ENCODE data around the gene YIPF2. TPM values are rescaled to one million over a fixed set of nuclear protein-coding genes. Genes with fewer than 3 reads are reported as not detected.

YIPF2 gene
- total RNA-seq, 2 donors from 2014 or later: 47.0 to 47.9 TPM

GRCh38 chr19:10927730-10928562, 493 bp downstream of the YIPF2 start:
- peaks cover 27% of the 10 kb centered on the region for H3K4me1 Mint-ChIP-seq (ENCODE audit: low read depth)
- peak in 1 of 2 donors; percentile 15 for DNase-seq
- peak; percentile 1 to 42 for ATAC-seq (replicated peaks in 1 of 2)
- H3K9me3 Mint-ChIP-seq: no peaks in the 10 kb centered on the region
- peak overlapping the region; percentile 91 for H3K27ac Mint-ChIP-seq
- H3K27me3 Mint-ChIP-seq (ENCODE audit: low read depth): no peaks in the 10 kb centered on the region
- peak overlapping the region; percentile 93 to 94 for H3K4me3 Mint-ChIP-seq
- H3K36me3 Mint-ChIP-seq (ENCODE audit: insufficient read depth in 2 of 2): peaks cover 0 to 5% of the 10 kb centered on the region in 2 donors

GRCh38 chr19:10924597-10924996, 3.8 kb downstream of the YIPF2 start:
- DNase-seq: no peak
- peak overlapping the region; percentile 40 for H3K27ac Mint-ChIP-seq
- H3K9me3 Mint-ChIP-seq: no peaks in the 10 kb centered on the region
- H3K4me1 Mint-ChIP-seq (ENCODE audit: low read depth): peaks cover 14% of the 10 kb centered on the region
- H3K36me3 Mint-ChIP-seq (ENCODE audit: insufficient read depth in 2 of 2): peaks cover 0 to 2% of the 10 kb centered on the region in 2 donors
- H3K27me3 Mint-ChIP-seq (ENCODE audit: low read depth): no peaks in the 10 kb centered on the region
- H3K4me3 Mint-ChIP-seq: no peak overlapping the region
- ATAC-seq (replicated peaks in 1 of 2): no peak

- Mint-ChIP-seq H3K27me3 (ENCODE audit: low read depth) (no peaks in the 10 kb centered on the region), H3K9me3 (no peaks in the 10 kb centered on the region), H3K27ac (no peak overlapping the region), H3K36me3 (ENCODE audit: insufficient read depth in 2 of 2) (peaks cover 0 to 2% of the 10 kb centered on the region in 2 donors), H3K4me3 (no peak overlapping the region), H3K4me1 (ENCODE audit: low read depth) (peaks cover 10% of the 10 kb centered on the region)
- ATAC-seq (replicated peaks in 1 of 2) (no peak), DNase-seq (no peak)
Measured at GRCh38 chr19:10923260-10924112, 5.0 kb downstream of the YIPF2 start.

- no peaks in the 10 kb centered on the region for H3K27me3 Mint-ChIP-seq (ENCODE audit: low read depth)
- DNase-seq: no peak
- peak overlapping the region; percentile 54 for H3K27ac Mint-ChIP-seq
- peaks cover 7% of the 10 kb centered on the region for H3K4me1 Mint-ChIP-seq (ENCODE audit: low read depth)
- H3K4me3 Mint-ChIP-seq: no peak overlapping the region
- ATAC-seq (replicated peaks in 1 of 2): no peak
- H3K9me3 Mint-ChIP-seq: no peaks in the 10 kb centered on the region
- peaks cover 0 to 2% of the 10 kb centered on the region in 2 donors for H3K36me3 Mint-ChIP-seq (ENCODE audit: insufficient read depth in 2 of 2)
Measured at GRCh38 chr19:10922638-10923014, 5.8 kb downstream of the YIPF2 start.

- H3K4me1 Mint-ChIP-seq (ENCODE audit: low read depth): peaks cover 1% of the 10 kb centered on the region
- H3K9me3 Mint-ChIP-seq: no peaks in the 10 kb centered on the region
- no peak overlapping the region for H3K4me3 Mint-ChIP-seq
- peaks cover 0 to 2% of the 10 kb centered on the region in 2 donors for H3K36me3 Mint-ChIP-seq (ENCODE audit: insufficient read depth in 2 of 2)
- no peaks in the 10 kb centered on the region for H3K27me3 Mint-ChIP-seq (ENCODE audit: low read depth)
- H3K27ac Mint-ChIP-seq: peak overlapping the region; percentile 54
- DNase-seq (no peak), ATAC-seq (replicated peaks in 1 of 2) (no peak)
Measured at GRCh38 chr19:10921910-10922637, 6.4 kb downstream of the YIPF2 start.

- no peak overlapping the region for H3K4me3 Mint-ChIP-seq
- no peaks in the 10 kb centered on the region for H3K27me3 Mint-ChIP-seq (ENCODE audit: low read depth)
- no peaks in the 10 kb centered on the region for H3K4me1 Mint-ChIP-seq (ENCODE audit: low read depth)
- DNase-seq (no peak), ATAC-seq (replicated peaks in 1 of 2) (no peak)
- H3K27ac Mint-ChIP-seq: no peak overlapping the region
- peaks cover 0 to 2% of the 10 kb centered on the region in 2 donors for H3K36me3 Mint-ChIP-seq (ENCODE audit: insufficient read depth in 2 of 2)
- H3K9me3 Mint-ChIP-seq: no peaks in the 10 kb centered on the region
Measured at GRCh38 chr19:10921199-10921909, 7.1 kb downstream of the YIPF2 start.

GRCh38 chr19:10920781-10921180, 7.7 kb downstream of the YIPF2 start:
- no peaks in the 10 kb centered on the region for H3K9me3 Mint-ChIP-seq
- DNase-seq (no peak), ATAC-seq (replicated peaks in 1 of 2) (no peak)
- no peaks in the 10 kb centered on the region for H3K4me1 Mint-ChIP-seq (ENCODE audit: low read depth)
- H3K27me3 Mint-ChIP-seq (ENCODE audit: low read depth): no peaks in the 10 kb centered on the region
- H3K4me3 Mint-ChIP-seq: no peak overlapping the region
- peaks cover 0 to 2% of the 10 kb centered on the region in 2 donors for H3K36me3 Mint-ChIP-seq (ENCODE audit: insufficient read depth in 2 of 2)
- no peak overlapping the region for H3K27ac Mint-ChIP-seq

- ATAC-seq (replicated peaks in 1 of 2): no peak
- no peaks in the 10 kb centered on the region for H3K4me1 Mint-ChIP-seq (ENCODE audit: low read depth)
- no peak overlapping the region for H3K4me3 Mint-ChIP-seq
- no peaks in the 10 kb centered on the region for H3K9me3 Mint-ChIP-seq
- no peak overlapping the region for H3K27ac Mint-ChIP-seq
- no peaks in the 10 kb centered on the region for H3K27me3 Mint-ChIP-seq (ENCODE audit: low read depth)
- H3K36me3 Mint-ChIP-seq (ENCODE audit: insufficient read depth in 2 of 2): peaks cover 0 to 2% of the 10 kb centered on the region in 2 donors
- DNase-seq: no peak
Measured at GRCh38 chr19:10920288-10920655, 8.2 kb downstream of the YIPF2 start.

- H3K27me3 Mint-ChIP-seq (ENCODE audit: low read depth): no peaks in the 10 kb centered on the region
- no peaks in the 10 kb centered on the region for H3K9me3 Mint-ChIP-seq
- no peak for ATAC-seq (replicated peaks in 1 of 2)
- H3K27ac Mint-ChIP-seq: no peak overlapping the region
- DNase-seq: no peak
- H3K36me3 Mint-ChIP-seq (ENCODE audit: insufficient read depth in 2 of 2): peaks cover 0 to 2% of the 10 kb centered on the region in 2 donors
- no peak overlapping the region for H3K4me3 Mint-ChIP-seq
- no peaks in the 10 kb centered on the region for H3K4me1 Mint-ChIP-seq (ENCODE audit: low read depth)
Measured at GRCh38 chr19:10919352-10920287, 8.8 kb downstream of the YIPF2 start.

- no peak for DNase-seq
- no peaks in the 10 kb centered on the region for H3K4me1 Mint-ChIP-seq (ENCODE audit: low read depth)
- H3K4me3 Mint-ChIP-seq: no peak overlapping the region
- no peaks in the 10 kb centered on the region for H3K9me3 Mint-ChIP-seq
- H3K27ac Mint-ChIP-seq: no peak overlapping the region
- H3K36me3 Mint-ChIP-seq (ENCODE audit: insufficient read depth in 2 of 2): peaks cover 0 to 2% of the 10 kb centered on the region in 2 donors
- no peaks in the 10 kb centered on the region for H3K27me3 Mint-ChIP-seq (ENCODE audit: low read depth)
- ATAC-seq (replicated peaks in 1 of 2): no peak
Measured at GRCh38 chr19:10918359-10918758, 10.1 kb downstream of the YIPF2 start.

GRCh38 chr19:10916602-10917001, 11.8 kb downstream of the YIPF2 start:
- peaks cover 0 to 2% of the 10 kb centered on the region in 2 donors for H3K36me3 Mint-ChIP-seq (ENCODE audit: insufficient read depth in 2 of 2)
- no peaks in the 10 kb centered on the region for H3K27me3 Mint-ChIP-seq (ENCODE audit: low read depth)
- no peak for DNase-seq
- no peak for ATAC-seq (replicated peaks in 1 of 2)
- no peaks in the 10 kb centered on the region for H3K4me1 Mint-ChIP-seq (ENCODE audit: low read depth)
- no peak overlapping the region for H3K4me3 Mint-ChIP-seq
- no peaks in the 10 kb centered on the region for H3K9me3 Mint-ChIP-seq
- no peak overlapping the region for H3K27ac Mint-ChIP-seq

Data from activated T-cell treated with anti-CD3 and anti-CD28 coated beads, Interleukin-2, amount 50 U/mL, for 72 hours (primary cell).